GM12865 (cell line): ENCODE measurements around the gene SLC19A1.

ENCODE experiments used
- DNase-seq: peaks from one replicate; pipeline ENCODE4 v3.0.0; 2010; ENCODE audit warnings: low read depth
- H3K4me3 ChIP-seq: 2 replicates; pipeline ENCODE4 v1.5.1; 2011; ENCODE audit warnings: mild to moderate bottlenecking, low read depth, low read length, control low read depth
- TF ChIP-seq, protein P1 (sequence below): IDR thresholded peaks from 2 replicates; pipeline ENCODE4 v1.5.1; 2011; ENCODE audit warnings: low read length, control low read depth, low read depth, inconsistent platforms; ENCODE audit not compliant: insufficient read depth; ENCODE audit errors: missing control alignments

SLC19A1 gene

GRCh38 chr21:45475797-45476570 is 66.3 kb downstream of the SLC19A1 start:
- DNase-seq: no peak
- H3K4me3 ChIP-seq: no peak overlapping the region
- TF ChIP-seq, protein P1, sequence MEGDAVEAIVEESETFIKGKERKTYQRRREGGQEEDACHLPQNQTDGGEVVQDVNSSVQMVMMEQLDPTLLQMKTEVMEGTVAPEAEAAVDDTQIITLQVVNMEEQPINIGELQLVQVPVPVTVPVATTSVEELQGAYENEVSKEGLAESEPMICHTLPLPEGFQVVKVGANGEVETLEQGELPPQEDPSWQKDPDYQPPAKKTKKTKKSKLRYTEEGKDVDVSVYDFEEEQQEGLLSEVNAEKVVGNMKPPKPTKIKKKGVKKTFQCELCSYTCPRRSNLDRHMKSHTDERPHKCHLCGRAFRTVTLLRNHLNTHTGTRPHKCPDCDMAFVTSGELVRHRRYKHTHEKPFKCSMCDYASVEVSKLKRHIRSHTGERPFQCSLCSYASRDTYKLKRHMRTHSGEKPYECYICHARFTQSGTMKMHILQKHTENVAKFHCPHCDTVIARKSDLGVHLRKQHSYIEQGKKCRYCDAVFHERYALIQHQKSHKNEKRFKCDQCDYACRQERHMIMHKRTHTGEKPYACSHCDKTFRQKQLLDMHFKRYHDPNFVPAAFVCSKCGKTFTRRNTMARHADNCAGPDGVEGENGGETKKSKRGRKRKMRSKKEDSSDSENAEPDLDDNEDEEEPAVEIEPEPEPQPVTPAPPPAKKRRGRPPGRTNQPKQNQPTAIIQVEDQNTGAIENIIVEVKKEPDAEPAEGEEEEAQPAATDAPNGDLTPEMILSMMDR: no peak

- TF ChIP-seq, protein P1: no peak
- H3K4me3 ChIP-seq: no peak overlapping the region
- DNase-seq: no peak
Measured at GRCh38 chr21:45475004-45475685, 67.1 kb downstream of the SLC19A1 start.

GRCh38 chr21:45474323-45474950 is 67.8 kb downstream of the SLC19A1 start:
- DNase-seq: no peak
- TF ChIP-seq, protein P1: no peak
- no peak overlapping the region for H3K4me3 ChIP-seq

GRCh38 chr21:45473496-45474322 is 68.5 kb downstream of the SLC19A1 start:
- H3K4me3 ChIP-seq: no peak overlapping the region
- no peak for DNase-seq
- TF ChIP-seq, protein P1: no peak

- TF ChIP-seq, protein P1: no peak
- H3K4me3 ChIP-seq: no peak overlapping the region
- DNase-seq: no peak
Measured at GRCh38 chr21:45472445-45473365, 69.5 kb downstream of the SLC19A1 start.
